Keratinocyte (primary cell): ENCODE data around the gene TMEM204.

Experiments
- EZH2 ChIP-seq: IDR thresholded peaks from one replicate; pipeline ENCODE4 v1.6.1; 2012; ENCODE audit warnings: inconsistent platforms, mild to moderate bottlenecking, low read length, moderate library complexity
- TF ChIP-seq, protein P1 (sequence below), 3 experiments: IDR thresholded peaks in 1 of 3; conservative IDR thresholded peaks in 1 of 3; optimal IDR thresholded peaks in 1 of 3; 2 replicates in 2 of 3; 3 replicates in 1 of 3; pipeline versions ENCODE3 to v1.5.1; 2011; ENCODE audit warnings: low read length in 3 of 3, mild to moderate bottlenecking in 3 of 3, moderate library complexity in 2 of 3, control low read depth in 1 of 3, inconsistent platforms in 1 of 3; ENCODE audit not compliant: insufficient read depth in 2 of 3; ENCODE audit errors: extremely low read depth in 1 of 3

DNA sequence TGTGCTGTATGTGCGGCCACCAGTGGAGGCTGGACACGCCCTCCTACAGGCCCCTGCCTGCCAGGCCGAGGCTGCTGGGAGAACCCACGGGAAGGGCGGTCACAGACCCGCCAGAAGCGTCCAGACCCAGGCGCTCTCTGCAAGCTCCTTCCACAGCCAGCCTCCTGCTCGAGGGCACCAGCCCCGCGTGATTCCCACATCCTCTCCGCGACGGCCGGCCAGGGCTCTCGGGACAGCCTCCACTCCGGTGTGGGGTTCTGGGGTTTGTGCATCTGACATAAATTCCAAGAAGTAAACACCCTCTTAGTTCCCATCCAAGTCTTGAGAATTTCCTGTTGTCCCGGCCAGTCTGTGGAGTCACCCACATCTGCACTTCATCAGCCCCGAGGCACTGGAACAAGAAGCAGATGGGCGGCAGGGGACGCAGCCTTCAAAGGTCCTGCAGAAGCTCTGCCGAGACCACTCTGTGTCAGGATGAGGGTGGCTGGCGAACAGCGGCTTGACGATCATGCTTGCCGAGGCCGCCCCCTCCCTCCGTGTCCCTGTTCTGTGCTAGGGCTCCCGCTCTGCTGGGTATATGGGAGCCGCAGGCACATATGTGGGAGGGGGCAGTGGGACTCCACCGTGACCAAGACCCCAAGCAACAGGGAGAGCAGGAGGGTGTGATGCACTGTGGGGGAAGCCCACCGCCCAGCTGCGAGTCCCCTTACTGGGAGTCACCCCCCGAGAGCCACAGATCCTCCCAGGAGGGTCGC, 2.4 kb upstream of the TMEM204 start:
- TF ChIP-seq, protein P1, sequence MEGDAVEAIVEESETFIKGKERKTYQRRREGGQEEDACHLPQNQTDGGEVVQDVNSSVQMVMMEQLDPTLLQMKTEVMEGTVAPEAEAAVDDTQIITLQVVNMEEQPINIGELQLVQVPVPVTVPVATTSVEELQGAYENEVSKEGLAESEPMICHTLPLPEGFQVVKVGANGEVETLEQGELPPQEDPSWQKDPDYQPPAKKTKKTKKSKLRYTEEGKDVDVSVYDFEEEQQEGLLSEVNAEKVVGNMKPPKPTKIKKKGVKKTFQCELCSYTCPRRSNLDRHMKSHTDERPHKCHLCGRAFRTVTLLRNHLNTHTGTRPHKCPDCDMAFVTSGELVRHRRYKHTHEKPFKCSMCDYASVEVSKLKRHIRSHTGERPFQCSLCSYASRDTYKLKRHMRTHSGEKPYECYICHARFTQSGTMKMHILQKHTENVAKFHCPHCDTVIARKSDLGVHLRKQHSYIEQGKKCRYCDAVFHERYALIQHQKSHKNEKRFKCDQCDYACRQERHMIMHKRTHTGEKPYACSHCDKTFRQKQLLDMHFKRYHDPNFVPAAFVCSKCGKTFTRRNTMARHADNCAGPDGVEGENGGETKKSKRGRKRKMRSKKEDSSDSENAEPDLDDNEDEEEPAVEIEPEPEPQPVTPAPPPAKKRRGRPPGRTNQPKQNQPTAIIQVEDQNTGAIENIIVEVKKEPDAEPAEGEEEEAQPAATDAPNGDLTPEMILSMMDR (optimal IDR thresholded peaks at IDR 0.05 in 1 of 3, IDR thresholded peaks at IDR 0.05 in 1 of 3, conservative IDR thresholded peaks at IDR 0.05 in 1 of 3; ENCODE audit: extremely low read depth in 1 of 3, insufficient read depth in 2 of 3, low read length in 3 of 3): no peak
- no peak for TF ChIP-seq EZH2
